B cell (primary cell): ENCODE measurements around the gene HYOU1. TPM values are rescaled to one million over a fixed set of nuclear protein-coding genes. Genes with fewer than 3 reads are reported as not detected.
"Not testable (repeated sequence)": the region's sequence is repeated elsewhere in the genome, so short reads cannot be mapped to it uniquely, and the experiment has no call there.

Experiments used
- ATAC-seq: fragments of 200-7000 bp; cut with Tn5 transposase; one replicate; pipeline ENCODE4 v1.10.0; 2021; ENCODE audit warnings: low read depth, mild to moderate bottlenecking, moderate number of reproducible peaks, moderate library complexity
- CTCF ChIA-PET: fragments of 350-600 bp; sonication (Branson Sonifier 250); formaldehyde crosslinking; loops from one replicate; lab custom pipeline; 2021; ENCODE audit warnings: antibody characterized with exemption, inconsistent platforms; lab: Charles Lee
- POLR2A ChIA-PET: fragments of 350-600 bp; sonication (Branson Sonifier 250); formaldehyde crosslinking; loops from one replicate; lab custom pipeline; 2021; ENCODE audit warnings: antibody characterized with exemption; lab: Charles Lee
- DNase-seq: peaks from one replicate; pipeline ENCODE4 v3.0.0; 2013
- H2AFZ ChIP-seq: 2 replicates; pipeline ENCODE4 v1.6.1; 2012; ENCODE audit warnings: mild to moderate bottlenecking, low read depth, low read length; ENCODE audit not compliant: insufficient read depth, poor library complexity, severe bottlenecking
- H3K27ac ChIP-seq, 2 donors: 1 replicate in 1 of 2; 2 replicates in 1 of 2; pipeline ENCODE4 v1.5.1; 2012 to 2013; ENCODE audit warnings: low read length in 2 of 2, mild to moderate bottlenecking in 2 of 2, moderate library complexity in 1 of 2
- H3K27me3 ChIP-seq, 4 experiments: fragments of 200-600 bp in 1 of 4; sonication (generic) in 1 of 4; replicated peaks in 1 of 4; 1 replicate in 2 of 4; 2 replicates in 2 of 4; pipeline versions ENCODE4 v1.6.1 to v1.7.0; 2013 to 2016; ENCODE audit warnings: low read length in 3 of 4, mild to moderate bottlenecking in 2 of 4, mixed read lengths in 1 of 4, moderate library complexity in 1 of 4; ENCODE audit not compliant: insufficient read depth in 4 of 4, control insufficient read depth in 3 of 4; ENCODE audit errors: control extremely low read depth in 1 of 4
- H3K36me3 ChIP-seq, 2 experiments: replicated peaks in 1 of 2; 1 replicate in 1 of 2; 2 replicates in 1 of 2; pipeline versions ENCODE4 v1.6.1 to v1.7.1; 2013; ENCODE audit warnings: low read length in 1 of 2; ENCODE audit not compliant: insufficient read depth in 2 of 2, control insufficient read depth in 1 of 2; ENCODE audit errors: control extremely low read depth in 1 of 2, extremely low read depth in 1 of 2
- H3K4me1 ChIP-seq, 2 donors: fragments of 200-600 bp in 1 of 2; sonication (generic) in 1 of 2; 1 replicate in 1 of 2; 2 replicates in 1 of 2; pipeline versions ENCODE4 v1.5.1 to v1.6.1; 2013 to 2017; ENCODE audit warnings: low read length in 2 of 2; ENCODE audit not compliant: control insufficient read depth in 2 of 2, insufficient read depth in 2 of 2
- H3K4me2 ChIP-seq: replicated peaks from 2 replicates; pipeline ENCODE3; 2012; ENCODE audit warnings: mild to moderate bottlenecking, low read depth, low read length; ENCODE audit not compliant: poor library complexity, severe bottlenecking
- H3K4me3 ChIP-seq, 5 experiments: fragments of 200-600 bp in 1 of 5; sonication (generic) in 1 of 5; 1 replicate in 3 of 5; 2 replicates in 2 of 5; pipeline versions ENCODE4 v1.5.1 to v1.7.0; 2011 to 2016; ENCODE audit warnings: low read length in 4 of 5, mild to moderate bottlenecking in 4 of 5, low read depth in 2 of 5, control low read depth in 1 of 5, moderate library complexity in 1 of 5; ENCODE audit not compliant: insufficient read depth in 1 of 5; ENCODE audit errors: control extremely low read depth in 1 of 5, extremely low read depth in 1 of 5
- H3K79me2 ChIP-seq: fragments of 200-600 bp; sonication (generic); one replicate; pipeline ENCODE4 v1.6.0; 2016; ENCODE audit warnings: low read length; ENCODE audit not compliant: control insufficient read depth, insufficient read depth
- H3K9ac ChIP-seq: fragments of 200-600 bp; sonication (generic); 2 replicates; pipeline ENCODE4 v1.6.1; 2017; ENCODE audit warnings: mild to moderate bottlenecking, low read length, moderate library complexity
- H3K9me3 ChIP-seq, 3 donors: one replicate each; pipeline versions ENCODE4 v1.6.1 to v1.7.1; 2013; ENCODE audit warnings: low read length in 2 of 3; ENCODE audit not compliant: control insufficient read depth in 2 of 3, insufficient read depth in 1 of 3; ENCODE audit errors: control extremely low read depth in 1 of 3
- H4K20me1 ChIP-seq: 2 replicates; pipeline ENCODE4 v1.6.0; 2012; ENCODE audit warnings: mild to moderate bottlenecking, low read length; ENCODE audit not compliant: insufficient read depth, control insufficient read depth, poor library complexity, severe bottlenecking
- H3K27ac Mint-ChIP-seq: one replicate; pipeline ENCODE4 v1.8.0; 2021; ENCODE audit warnings: mixed read lengths
- H3K27me3 Mint-ChIP-seq: one replicate; pipeline ENCODE4 v1.8.0; 2021; ENCODE audit warnings: mixed read lengths
- H3K4me1 Mint-ChIP-seq: one replicate; pipeline ENCODE4 v1.8.0; 2021; ENCODE audit warnings: mixed read lengths
- H3K4me3 Mint-ChIP-seq: one replicate; pipeline ENCODE4 v1.8.0; 2021; ENCODE audit warnings: mixed read lengths
- H3K9me3 Mint-ChIP-seq: one replicate; pipeline ENCODE4 v1.8.0; 2022; ENCODE audit warnings: mixed read lengths; ENCODE audit not compliant: insufficient read depth
- CTCF ChIP-seq: fragments of 200-600 bp; IDR thresholded peaks from one replicate; pipeline ENCODE4 v1.8.0; 2022; ENCODE audit warnings: antibody characterized with exemption, mild to moderate bottlenecking
- EZH2 ChIP-seq: IDR thresholded peaks from 2 replicates; pipeline ENCODE4 v1.6.1; 2012; ENCODE audit warnings: borderline replicate concordance, low read depth, mild to moderate bottlenecking, moderate library complexity, low read length; ENCODE audit not compliant: insufficient read depth, poor library complexity, severe bottlenecking
- WGBS: methylation state at CpG from one replicate; pipeline ENCODE4 v1.1.5; 2013; ENCODE audit warnings: missing lambda C conversion rate; ENCODE audit not compliant: insufficient coverage; 5-methylcytosine and 5-hydroxymethylcytosine counted together
- intact Hi-C: fragments of 100-400 bp; cut with micrococcal nuclease; formaldehyde crosslinking; loops from one replicate; pipeline ENCODE4 v1.10.0; 2022
- polyA plus RNA-seq: library from polyadenylated mRNA; depleted of rRNA; stranded (reverse); fragments of >200 nt; gene quantifications from 2 replicates; pipeline ENCODE4 v1.2.3, GENCODE V29; 2012
- total RNA-seq, 2 donors: library from RNA; stranded (reverse); fragments of 120-200 nt in 1 of 2; gene quantifications; 1 replicate in 1 of 2; 2 replicates in 1 of 2; pipeline versions ENCODE4 v1.2.3 to v1.2.4, GENCODE V29; 2013 to 2022

HYOU1 gene
- total and polyA plus RNA-seq, 2 donors (not counting 1 experiment from before 2014, with no cell fraction given): 38.5 to 48.7 TPM

GRCh38 chr11:119103793-119104192 lies 46.8 kb upstream of the HYOU1 start:
- no peaks in the 10 kb centered on the region for H3K9me3 ChIP-seq
- DNase-seq (no peak), ATAC-seq (no peak)
- Mint-ChIP-seq H3K27ac (peak overlapping the region; percentile 85), H3K27me3 (no peaks in the 10 kb centered on the region), H3K9me3 (no peaks in the 10 kb centered on the region), H3K4me3 (peak overlapping the region; percentile 77), H3K4me1 (peaks cover 57% of the 10 kb centered on the region)
- peaks cover 38% of the 10 kb centered on the region for H3K79me2 ChIP-seq
- ChIA-PET POLR2A (interaction anchor here (0.5 kb wide), 1 partner anchor 62 kb away, joined by 13 read pairs; no protein-coding TSS in a partner anchor), CTCF (no interaction called here)
- no peak overlapping the region for H3K9ac ChIP-seq
- H3K4me1 ChIP-seq: peaks cover 35 to 45% of the 10 kb centered on the region in 2 donors
- TF ChIP-seq EZH2 (no peak), CTCF (no peak)
- 100% methylated on average over 1 of the region's 4 CpGs for WGBS
- peaks cover 0 to under 1% of the 10 kb centered on the region in 2 experiments for H3K36me3 ChIP-seq
- H4K20me1 ChIP-seq: peaks cover 5% of the 10 kb centered on the region
- H3K27me3 ChIP-seq: no peaks in the 10 kb centered on the region
- H3K27ac ChIP-seq: no peak overlapping the region
- H2AFZ ChIP-seq: no peak overlapping the region
- intact Hi-C loops: loop anchor here (2.0 kb wide), 1 partner anchor 47 kb away; the partner anchor contains the start of gene HYOU1
- H3K4me2 ChIP-seq: no peak overlapping the region
- H3K4me3 ChIP-seq: no peak overlapping the region

DNA sequence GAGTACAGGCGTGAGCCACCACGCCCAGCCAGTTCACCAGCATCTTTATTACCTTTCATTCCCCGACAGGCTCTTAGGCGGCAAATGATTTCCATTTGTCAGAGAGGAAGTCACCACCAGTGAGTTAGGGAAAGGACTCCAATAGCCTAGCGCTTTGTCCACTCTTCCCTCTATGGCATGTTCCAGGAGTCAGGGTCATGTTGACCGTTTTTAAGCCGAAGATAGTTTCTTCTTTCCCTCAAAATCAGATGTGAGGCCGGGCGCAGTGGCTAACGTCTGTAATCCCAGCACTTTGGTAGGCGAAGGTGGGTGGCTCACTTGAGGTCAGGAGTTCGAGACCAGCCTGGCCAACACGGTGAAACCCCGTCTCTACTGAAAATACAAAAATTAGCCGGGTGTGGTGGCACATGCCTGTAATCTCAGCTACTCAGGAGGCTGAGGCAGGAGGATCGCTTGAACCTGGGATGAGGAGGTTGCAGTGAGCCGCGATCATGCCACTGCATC lies 46.2 kb upstream of the HYOU1 start:
- H3K4me2 ChIP-seq: peak overlapping the region; percentile 88
- 96% methylated on average over 12 of the region's 18 CpGs for WGBS
- H3K9ac ChIP-seq: peak overlapping the region; percentile 86
- Mint-ChIP-seq H3K4me3 (peak overlapping the region; percentile 77), H3K4me1 (peaks cover 56% of the 10 kb centered on the region), H3K27ac (peak overlapping the region; percentile 85)
- not testable (repeated sequence) for H2AFZ ChIP-seq, ATAC-seq, DNase-seq, H3K9me3 Mint-ChIP-seq, H3K9me3 ChIP-seq, H3K27ac ChIP-seq, H3K27me3 ChIP-seq, H4K20me1 ChIP-seq, H3K36me3 ChIP-seq, H3K27me3 Mint-ChIP-seq
- CTCF ChIA-PET: interaction anchor here (0.6 to 1.3 kb wide), 2 partner anchors 94 to 413 kb away, joined by 3 to 4 read pairs; no protein-coding TSS in a partner anchor
- POLR2A ChIA-PET: interaction anchor here (0.6 to 2.0 kb wide), 5 partner anchors 9 to 90 kb away, joined by 3 to 14 read pairs (median 8); partner anchors contain the start of genes ABCG4 and HMBS
- peaks cover 29 to 39% of the 10 kb centered on the region in 2 donors for H3K4me1 ChIP-seq
- peaks cover 35% of the 10 kb centered on the region for H3K79me2 ChIP-seq
- intact Hi-C loops: loop anchor here (2.0 kb wide), 1 partner anchor 46 kb away; the partner anchor contains the start of gene HYOU1
- peak overlapping the region in 1 of 5 experiments; percentile 82 for H3K4me3 ChIP-seq
